GM10847 (cell line): ENCODE measurements around the gene F11R.

Experiments
- POLR2A ChIP-seq: IDR thresholded peaks from 2 replicates; pipeline ENCODE4 v1.6.1; 2011; ENCODE audit not compliant: insufficient read length; ENCODE audit errors: extremely low read depth

F11R gene

GRCh38 chr1:161018631-161018930 lies 2.4 kb downstream of the F11R start:
- TF ChIP-seq POLR2A: no peak

- no peak for TF ChIP-seq POLR2A
These were observed 3.0 kb downstream of the F11R start for GRCh38 chr1:161017756-161018630.

DNA sequence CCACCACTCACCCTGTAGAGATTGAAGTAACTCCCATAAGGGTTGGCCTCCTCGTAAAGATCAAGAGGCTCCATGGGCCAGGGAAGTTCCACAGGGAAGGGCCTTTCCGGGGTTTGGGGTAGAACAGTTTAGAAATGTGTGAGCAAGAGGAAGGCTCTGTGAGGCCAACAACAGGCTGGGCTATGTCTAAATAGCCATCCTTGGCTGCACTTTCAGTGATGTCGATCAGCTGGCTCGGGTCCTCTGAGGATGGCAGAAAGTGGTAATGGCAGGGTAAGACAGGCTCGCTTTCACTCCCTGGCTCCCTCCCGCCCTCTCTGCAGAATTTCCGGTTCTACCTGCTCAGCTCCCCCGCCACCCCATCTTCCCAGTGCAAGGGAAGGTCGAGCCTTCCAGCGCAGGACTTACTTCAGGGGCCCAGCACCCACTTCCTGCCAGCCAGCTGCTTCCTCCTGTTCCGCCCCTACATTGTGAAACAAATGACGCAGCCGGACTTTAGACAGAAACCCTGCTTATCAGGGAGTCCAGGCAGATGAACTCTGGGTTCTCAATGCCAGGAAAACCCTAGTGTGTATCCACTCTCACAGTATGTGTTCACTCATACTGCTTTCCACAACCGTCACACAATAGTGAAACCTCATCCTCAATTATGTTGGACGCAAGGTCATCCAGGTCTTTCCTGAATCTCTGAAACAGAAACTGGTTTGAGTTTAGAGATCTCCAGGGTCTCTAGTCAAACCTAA lies 7.3 kb downstream of the F11R start:
- peak; percentile 39 for TF ChIP-seq POLR2A

DNA sequence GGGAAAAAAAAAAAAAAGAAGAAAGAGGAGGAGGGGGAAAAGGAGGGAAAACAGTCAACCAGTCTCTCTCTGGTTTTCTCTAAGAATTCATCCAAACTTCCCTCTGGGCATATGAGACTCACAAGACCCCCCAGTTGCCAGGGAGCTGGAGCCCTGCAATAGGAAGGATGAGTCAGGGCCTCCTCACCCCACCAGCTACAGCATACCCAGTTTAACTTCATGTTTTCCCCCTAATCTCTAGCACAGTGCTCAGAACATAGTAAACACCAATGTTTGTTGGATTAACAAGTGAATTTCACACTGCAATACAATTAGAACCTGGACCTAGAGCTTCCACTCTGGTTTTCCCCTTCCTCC lies 7.8 kb downstream of the F11R start:
- TF ChIP-seq POLR2A: no peak

DNA sequence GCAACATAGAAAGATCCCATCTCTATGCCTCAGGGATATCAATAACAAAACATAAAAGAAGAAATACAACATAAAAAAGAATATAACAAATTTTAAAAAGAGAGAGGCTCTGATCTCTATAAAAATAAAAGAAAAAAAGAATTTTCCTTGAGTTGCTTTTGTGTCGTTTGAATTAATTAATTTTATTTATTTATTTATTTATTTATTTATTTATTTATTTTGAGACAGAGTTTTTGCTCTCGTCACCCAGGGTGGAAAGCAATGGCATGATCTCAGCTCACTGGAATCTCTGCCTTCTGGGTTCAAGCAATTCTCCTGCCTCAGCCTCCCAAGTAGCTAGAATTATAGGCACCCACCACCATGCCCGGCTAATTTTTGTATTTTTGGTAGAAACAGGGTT lies 8.5 kb downstream of the F11R start:
- no peak for TF ChIP-seq POLR2A

DNA sequence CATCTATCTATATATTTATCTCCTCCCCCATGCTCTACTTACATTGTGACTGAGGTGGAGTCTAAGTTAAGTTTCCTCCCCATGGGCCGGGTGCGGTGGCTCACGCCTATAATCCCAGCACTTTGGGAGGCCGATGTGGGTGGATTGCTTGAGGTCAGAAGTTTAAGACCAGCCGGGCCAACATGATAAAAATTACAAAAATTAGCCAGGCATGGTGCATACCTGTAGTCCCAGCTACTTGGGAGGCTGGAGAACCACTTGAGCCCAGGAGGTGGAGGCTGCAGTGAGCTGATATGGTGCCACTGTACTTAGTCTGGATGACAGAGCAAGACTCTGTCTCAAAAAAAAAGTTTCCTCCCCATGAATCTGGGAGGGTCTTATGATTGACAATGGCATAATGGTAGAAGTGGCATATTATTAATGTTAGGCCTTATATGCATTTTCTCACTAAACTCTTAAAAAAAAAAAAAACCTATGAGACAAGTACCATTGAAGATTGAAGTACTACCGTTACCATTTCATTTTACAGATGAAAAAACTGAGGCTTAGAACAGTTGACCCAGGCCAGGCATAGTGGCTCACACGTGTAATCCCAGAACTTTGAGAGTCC lies 11.2 kb downstream of the F11R start:
- TF ChIP-seq POLR2A: no peak

GRCh38 chr1:161008869-161009510 lies 12.0 kb downstream of the F11R start:
- no peak for TF ChIP-seq POLR2A

- no peak for TF ChIP-seq POLR2A
These were observed 13.6 kb downstream of the F11R start for GRCh38 chr1:161007369-161007768.

DNA sequence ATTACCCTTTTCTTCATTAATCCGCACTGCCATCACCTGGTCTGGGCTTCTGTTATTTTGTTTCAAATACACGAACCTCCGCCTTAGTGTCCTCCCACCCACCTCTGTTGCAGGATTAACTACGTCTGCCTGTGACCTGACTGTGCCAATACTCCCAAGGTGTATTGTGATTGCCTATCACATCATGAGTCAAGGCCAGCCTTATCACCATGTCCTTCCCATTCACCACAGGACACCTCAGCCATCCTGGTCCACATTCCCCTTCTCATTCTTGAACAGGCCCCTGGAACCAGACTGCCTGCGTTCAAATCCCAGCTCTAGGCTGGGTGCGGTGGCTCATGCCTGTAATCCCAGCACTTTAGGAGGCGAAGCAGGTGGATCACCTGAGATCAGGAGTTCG lies 14.4 kb downstream of the F11R start:
- no peak for TF ChIP-seq POLR2A

DNA sequence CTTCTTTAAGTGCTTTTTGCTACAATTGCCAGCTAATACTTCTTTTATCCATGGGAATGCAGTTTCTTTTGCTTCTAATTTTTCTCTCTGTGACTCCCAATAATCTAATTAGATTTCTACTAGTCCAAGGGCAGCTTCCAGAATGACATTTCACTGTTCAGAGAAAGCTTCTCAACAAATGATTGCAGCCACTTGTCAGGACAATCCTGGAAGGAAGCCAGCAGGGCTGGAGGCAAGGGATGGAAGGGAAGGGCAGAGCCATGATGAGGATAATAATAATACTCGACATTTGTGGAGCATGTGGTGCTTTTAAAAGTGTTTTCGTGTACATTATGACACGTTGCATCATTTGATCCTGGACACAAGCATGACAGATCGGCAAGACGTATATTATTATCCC lies 19.4 kb downstream of the F11R start:
- no peak for TF ChIP-seq POLR2A

DNA sequence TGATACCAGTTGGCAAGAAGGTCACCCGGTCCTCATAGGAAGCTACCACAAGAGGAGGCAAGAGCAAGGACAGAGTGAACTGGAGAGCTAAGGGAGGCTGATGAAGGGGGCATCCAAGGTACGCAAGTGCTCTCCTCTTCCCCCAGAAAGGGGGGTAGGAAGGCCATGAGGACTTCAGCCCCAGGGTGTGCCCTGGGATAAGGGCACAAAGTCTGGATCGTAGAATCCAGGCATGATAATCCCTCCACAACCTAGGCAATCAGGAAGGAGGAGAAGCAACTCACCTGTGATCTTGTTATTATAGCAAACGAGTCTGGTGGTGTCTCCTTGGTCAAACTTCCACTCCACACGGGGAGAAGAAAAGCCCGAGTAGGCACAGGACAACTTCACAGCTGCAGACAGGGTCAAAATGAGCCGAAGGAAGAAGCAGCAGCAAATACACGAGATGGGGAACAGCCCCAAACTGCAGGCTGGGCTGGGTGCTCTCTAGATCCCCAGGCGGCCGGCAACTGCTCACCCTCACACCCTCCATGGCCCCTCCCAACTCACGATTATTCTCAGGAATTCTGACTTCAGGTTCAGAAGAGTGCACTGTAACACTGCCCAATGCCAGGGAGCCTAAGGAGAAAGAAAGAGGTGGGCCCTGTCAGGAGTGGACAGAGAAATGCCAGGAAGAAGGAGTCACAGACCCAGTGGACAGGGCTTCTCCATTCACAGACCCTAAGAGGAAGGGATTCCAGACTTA lies 20.0 kb downstream of the F11R start:
- TF ChIP-seq POLR2A: no peak

GRCh38 chr1:160999376-160999775 lies 21.6 kb downstream of the F11R start:
- TF ChIP-seq POLR2A: no peak

GRCh38 chr1:160997323-160998038 lies 23.5 kb downstream of the F11R start:
- TF ChIP-seq POLR2A: no peak

DNA sequence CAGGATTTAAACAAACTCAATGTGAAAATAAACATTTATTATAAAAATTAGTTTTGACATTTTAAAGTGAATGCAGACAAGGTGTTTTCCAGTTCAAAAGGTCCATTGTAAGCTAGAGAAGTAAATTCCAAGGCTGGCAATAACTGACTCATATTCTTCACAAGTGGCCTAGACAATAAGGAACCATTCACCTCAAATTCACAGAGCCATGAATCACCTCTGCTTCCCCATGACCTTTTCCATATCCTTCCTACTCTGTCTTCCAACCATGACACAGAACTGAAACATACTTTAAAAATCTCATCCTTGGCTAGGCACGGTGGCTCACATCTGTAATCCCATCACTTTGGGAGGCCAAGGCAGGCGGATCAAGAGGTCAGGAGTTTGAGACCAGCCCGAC lies 24.8 kb downstream of the F11R start:
- no peak for TF ChIP-seq POLR2A

DNA sequence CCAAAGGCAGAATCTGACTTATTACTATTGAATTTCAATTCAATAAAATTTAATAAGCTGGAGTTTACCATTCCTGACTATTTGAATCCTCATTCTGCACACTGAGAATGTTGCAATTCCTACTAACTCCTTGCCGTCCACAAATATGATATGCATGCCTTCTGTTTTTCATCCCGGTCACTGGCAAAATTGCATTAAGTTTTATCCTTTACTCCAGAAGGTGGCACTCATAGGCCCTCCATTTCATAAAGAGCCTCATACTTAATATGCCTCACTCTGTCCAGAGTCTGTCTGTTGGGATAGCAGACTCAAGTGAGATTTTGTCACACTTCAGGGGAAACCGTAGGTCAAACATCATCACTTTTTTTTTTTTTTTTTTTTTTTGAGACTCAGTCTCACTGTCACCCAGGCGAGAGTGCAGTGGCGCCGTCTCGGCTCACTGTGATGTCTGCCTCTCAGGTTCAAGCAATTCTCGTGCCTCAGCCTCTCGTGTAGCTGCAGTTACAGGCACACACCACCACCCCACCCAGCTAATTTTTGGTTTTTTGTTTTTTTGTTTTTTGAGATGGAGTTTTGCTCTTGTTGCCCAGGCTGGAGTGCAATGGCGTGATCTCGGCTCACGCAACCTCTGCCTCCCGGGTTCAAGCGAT lies 27.3 kb downstream of the F11R start:
- TF ChIP-seq POLR2A: no peak
